ENCODE results near the gene GLP2R.
"Not testable (repeated sequence)": the region's sequence is repeated elsewhere in the genome, so short reads cannot be mapped to it uniquely, and the experiment has no call there.

GLP2R gene

DNA sequence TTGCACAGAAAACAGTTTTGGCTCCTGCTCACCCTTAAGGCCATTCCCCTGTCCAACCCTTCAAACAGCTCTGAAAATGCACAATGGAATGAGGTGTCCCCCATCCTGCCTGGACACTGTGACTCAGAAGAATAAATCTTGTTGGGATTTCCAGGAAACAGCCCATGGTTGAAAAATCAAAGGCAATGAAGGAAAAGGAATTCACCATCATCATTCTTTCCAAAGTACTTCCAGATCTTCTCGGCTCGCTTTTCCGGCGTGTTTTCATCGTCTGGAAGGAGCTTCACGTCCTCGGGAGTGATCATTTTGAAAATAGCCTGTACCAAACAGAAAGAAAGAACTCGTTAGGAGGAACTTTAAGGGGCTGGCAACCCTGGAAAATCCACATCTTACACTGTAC lies 75.1 kb downstream of the GLP2R start:
- no peak for DNase-seq

DNA sequence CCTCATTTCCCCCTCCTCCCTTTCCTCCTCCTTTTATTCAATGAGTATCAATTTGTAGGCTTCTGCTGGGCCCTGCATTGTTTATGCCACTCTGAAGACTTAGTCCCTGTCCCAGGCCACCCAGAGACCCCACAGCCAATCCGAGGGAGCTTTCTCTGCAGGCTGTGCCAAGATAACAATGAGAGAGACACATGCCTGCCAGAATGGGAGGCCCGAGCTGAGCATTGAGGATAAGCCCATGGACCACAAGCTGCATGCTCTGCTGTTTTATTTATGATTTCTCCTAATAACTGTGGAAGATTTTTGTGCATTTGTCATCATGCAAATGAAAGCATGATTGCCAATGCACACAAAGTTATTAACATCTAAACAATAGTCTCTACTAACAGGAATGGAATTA lies 76.4 kb downstream of the GLP2R start:
- no peak for DNase-seq

DNA sequence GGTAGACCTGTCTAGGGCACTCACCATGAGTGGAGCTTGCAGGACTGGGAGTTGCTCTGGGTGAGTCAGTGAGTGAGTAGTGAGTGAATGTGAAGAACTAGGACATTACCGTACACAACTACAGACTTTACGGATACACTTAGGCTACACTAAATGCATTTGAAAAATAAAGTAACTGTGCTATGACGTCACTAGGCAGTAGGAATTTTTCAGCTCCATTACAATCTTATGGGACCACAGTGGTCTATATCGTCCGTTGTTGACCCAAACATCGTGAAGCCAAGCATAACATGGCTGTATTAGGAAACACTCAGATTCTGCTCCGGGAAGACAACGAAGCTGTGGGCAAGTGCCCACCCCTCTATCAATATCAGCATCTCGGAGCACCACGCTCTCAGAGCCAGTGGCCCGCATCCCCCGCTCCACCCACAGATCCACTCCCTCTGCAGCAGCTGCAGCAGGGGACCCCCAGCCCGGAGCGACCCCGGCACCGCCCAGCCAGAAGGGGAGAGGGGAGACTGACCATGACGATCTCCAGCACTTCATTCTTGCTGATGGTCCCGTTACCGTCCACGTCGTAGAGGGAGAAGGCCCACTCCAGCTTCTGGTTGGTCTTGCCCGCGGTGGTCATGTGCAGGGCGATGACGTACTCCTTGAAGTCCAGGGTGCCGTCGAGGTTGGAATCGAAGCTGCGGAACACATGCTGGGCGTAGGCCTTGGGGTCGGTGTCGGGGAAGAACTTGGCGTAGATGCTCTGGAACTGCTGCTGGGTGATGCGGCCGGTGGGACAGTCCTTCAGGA lies 78.8 kb downstream of the GLP2R start:
- no peak for DNase-seq

DNA sequence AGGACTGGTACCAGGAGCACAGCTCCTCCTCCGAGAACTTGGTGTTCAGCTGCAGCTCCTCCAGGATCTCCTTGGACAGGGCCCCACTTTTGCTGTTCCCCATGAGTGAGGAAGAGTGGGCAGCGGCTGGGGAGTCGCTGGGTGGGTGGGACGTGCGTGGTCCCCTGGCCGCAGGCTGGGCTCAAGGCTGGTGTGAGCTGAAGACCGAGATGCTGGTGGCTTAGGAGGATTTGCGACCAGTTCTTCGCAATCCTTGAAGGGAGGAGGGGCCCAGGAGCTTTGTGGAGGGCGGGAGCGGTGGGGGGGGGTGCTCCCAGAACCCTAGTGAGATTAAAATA lies 79.3 kb downstream of the GLP2R start, which contains the start of gene RCVRN:
Gene RCVRN (minus strand): TSS at position 194 of the 338 bp plus-strand sequence. CDS start 91 bp downstream, at position 103.
- DNase-seq: no peak

DNA sequence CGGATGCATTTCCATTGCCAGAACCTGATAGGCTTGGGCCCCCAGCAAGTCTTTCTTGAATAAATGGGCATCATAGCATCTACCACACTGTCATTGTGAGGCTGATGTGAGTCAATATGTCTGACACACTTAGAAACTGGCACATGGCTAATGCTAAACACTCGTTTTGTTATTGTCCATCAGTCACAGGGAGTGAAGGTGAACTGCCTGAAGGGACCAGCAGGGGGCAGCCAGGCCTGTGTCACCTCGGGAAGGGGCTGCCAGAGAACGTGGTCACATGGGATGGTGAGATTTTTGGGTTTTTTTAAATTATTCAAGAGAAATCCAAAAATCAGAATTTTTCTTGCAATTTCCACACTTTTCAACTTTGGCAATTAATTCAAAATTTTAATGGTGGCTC lies 80.2 kb downstream of the GLP2R start:
- peak; percentile 41 for DNase-seq

DNA sequence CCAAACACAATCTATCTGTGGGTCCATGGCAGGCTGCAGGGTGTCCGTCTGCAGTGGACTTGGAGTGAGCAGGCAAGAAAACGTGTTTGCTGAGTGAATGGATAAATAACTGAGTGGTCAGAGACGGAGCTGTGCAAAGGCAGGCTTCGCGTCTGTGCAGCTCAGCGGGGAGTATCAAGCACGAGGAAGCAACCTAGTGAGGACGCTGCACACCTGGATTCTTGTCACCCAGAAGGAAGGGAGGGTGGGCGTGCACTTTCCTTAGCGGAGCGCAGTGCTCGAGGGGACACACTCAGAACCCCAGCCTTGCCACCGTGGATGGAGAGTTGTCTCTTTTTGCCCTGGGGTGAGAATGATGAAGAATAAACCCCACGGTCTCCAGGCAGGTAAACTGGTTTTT lies 80.9 kb downstream of the GLP2R start:
- DNase-seq: no peak

DNA sequence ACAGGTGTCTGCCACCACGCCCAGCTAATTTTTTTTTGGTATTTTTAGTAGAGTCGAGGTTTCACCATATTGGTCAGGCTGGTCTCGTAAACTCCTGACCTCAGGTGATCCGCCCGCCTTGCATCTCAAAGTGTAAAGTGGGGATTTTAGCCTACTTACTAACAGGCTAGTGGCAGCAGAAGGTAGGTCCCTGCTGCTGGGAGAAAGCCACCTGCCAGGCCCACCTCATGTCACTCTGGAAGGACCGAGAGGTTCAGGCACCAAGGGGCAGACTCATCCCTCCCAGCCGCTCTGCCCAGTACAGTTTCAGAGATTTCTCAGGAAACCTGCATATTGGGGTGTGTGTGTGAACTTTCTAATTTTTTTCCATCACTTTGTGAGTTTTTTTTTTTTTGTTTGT lies 81.4 kb downstream of the GLP2R start:
- no peak for DNase-seq

DNA sequence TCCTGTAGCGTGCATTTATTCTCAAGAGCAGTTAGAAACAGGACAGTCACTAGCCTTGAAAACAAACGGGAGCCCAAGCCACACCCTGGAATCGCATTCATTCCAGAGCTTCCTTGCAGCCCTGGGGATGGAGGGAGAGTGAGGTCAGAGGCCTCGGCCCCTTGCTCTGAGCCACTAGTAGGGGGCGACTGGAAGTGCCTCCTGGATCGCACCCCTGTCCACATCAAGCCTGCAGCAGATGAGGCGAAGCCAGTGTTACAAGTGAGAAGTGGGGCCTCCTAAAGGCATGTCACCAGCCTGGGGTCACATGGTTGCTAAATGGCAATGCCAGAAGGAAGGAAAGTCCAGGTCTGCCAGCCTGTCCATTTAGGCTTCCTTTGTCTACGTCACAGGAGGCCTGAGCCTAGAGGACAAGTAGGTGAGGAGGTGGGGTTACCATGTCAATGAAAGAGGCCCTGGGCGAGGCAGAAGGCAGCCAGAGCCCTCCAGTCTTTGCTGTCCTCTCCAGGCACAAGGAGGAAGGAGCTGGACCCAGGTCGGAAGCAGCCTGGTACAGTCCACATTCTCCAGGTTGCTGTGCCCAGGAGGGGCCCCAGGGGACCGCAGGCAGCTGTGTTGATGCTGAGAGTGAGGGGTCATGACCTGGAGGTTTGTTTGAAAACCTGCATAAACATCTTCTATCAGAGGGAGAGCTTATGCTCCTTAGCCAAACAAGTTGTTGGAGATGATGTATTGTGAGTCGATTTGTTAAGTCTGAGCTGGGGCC lies 82.3 kb downstream of the GLP2R start:
- DNase-seq: no peak

DNA sequence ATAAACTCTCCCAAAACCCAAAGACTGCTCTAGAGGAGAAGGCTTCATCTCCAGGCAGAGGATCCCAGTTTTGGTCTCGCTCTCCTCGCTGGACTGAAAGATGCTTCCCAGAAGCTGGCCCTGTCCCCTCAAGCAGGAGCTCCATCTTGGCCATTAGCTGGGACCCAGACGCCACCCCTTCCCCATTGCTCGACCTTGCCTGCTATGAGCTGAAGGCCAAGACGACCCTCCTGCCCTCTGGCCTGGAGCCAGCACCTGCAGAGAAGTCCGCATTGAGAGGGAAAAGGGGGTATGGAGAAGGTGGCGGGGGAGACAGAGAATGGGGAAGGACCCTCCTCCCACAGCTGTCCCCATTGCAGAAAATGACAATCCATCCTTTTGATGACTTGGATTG lies 82.9 kb downstream of the GLP2R start:
- DNase-seq: no peak

DNA sequence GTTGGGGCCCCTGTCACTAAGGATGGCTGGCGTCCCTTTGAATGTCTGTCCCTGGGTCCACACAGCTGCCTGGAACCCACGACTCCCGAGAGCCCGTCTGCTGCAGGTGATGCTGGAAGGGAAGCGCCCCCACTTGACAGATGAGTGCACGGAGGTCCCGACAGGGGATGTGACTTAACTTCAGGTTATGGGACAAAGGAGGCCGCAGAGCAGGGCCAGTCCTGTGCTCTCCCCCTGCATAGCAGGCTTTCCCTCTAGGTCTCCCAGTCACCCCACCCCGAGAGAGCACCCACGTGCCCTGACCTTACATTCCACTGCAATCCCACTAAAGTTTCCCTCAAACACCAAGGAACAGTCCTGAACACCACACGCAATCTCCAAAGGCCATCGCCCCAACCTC lies 85.4 kb downstream of the GLP2R start:
- no peak for DNase-seq

DNA sequence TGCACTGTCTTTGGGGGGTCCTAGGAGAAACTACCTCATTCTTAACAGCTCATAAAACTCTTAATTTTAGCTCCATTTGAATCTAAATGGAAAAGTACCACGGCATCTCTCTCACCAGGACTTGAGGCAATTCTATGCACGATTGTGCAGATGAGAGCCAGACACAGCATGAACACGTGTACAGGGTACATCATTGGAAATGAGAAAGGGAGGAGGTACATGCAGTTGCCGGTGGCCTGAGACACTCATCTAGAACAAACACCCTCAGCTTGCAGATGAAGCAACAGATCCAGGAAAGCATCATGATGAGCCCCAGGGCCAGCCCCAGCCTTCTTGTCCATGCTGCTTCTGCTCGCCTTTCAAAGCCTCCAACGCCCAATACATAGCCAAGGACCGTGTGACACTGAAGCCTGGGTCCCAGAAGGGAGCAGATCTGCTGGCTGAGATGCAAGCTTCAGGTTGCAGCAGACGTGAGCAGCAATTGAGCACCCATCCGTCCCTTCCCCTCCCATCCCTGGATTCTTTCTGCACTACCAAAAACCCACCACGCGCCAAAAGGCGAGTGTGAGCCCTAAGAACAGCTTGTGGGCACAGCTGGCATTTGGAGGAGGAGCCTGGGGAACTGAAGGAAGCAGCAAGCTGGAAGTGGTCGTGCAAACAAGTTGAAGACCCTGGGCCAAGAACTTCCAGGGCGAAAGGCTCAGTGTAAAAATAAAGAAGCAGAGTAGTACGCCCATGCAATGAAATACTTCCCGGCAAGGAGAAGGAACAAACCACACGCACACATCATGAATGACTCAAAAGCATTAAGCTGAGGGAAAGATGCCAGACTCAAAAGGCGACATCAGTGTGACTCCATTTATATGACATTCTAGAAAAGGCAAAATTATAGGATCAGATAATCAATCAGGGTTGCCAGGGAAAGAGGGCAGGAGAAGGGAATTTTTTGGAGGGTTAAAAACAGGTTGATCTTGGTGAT lies 86.7 kb downstream of the GLP2R start:
- DNase-seq: no peak

DNA sequence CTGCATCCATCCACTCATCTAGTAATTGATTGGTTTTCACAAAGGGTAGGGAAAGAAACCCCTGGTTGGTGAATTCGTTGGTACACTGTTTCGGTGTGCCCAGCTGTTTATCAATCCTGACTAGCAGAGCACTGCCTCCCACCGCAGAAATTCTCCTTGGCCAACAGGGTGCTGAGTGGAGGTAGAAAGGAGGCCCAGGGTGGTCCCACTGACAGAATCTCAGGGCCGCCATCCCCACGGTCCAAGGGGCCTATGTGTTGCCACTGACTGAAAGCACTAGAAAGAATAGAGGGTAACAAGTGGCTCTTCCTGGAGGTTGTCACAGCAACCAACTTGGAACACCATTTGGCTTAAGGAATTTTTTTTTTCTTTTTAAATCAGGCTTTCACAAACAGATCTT lies 87.8 kb downstream of the GLP2R start:
- DNase-seq: no peak

DNA sequence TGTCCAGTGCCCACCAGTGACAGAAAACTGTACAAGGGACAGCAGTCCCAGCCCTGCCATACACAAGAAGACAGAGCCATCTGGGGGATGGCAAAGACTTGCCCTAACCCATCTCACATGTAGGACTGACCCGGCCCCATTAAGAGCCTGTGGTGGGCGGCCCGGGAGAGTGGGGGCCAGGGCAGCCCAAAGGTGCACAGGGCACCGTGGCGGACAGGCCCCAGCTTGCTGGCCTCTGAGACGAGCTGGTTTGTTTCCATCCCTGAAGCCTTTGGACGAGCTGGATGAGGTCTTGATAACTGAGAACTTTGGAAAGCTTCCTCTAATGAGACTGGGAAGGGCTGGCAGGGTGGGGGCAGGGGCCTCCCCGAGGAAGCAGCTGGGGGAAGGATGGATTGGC lies 90.4 kb downstream of the GLP2R start:
- DNase-seq: no peak

DNA sequence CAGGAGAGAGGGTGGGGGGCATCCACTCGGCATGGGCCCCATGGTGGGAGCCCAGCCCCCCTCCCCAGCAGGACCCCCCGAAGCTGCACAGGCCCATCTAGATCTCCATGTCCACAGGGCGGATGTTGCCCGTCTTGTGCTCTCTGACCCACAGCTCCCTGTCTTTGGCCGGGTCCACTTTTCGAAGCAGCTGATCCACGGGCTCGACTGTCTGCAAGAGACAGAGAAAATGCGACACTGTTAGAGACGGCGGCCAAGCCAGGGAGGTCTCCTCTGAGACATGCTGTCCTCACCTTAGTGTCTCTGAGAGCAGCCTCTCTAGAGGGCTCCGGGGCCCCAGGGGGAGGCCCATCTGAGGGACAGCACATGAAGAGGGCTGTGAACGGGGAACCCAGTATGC lies 91.4 kb downstream of the GLP2R start:
- no peak for DNase-seq

DNA sequence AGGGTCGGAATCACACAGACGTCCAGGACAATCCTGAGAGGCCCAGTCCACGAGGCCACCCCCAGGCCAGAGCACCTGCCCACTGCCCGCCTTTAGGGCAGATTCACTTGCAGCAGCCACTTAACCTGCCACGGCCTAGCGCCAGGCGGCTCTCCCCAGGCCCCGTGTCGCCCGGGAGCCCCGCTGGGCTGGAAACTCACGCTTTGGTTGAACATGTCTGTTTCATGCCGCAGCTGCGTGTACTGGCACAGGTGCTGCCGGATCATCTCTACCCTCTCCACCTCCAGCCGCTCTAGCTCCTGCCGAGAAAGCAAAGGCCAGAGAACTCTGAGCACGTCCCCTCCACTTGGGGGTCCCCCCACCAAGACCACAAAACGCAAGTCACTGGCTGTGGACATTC lies 92.1 kb downstream of the GLP2R start:
- no peak for DNase-seq

DNA sequence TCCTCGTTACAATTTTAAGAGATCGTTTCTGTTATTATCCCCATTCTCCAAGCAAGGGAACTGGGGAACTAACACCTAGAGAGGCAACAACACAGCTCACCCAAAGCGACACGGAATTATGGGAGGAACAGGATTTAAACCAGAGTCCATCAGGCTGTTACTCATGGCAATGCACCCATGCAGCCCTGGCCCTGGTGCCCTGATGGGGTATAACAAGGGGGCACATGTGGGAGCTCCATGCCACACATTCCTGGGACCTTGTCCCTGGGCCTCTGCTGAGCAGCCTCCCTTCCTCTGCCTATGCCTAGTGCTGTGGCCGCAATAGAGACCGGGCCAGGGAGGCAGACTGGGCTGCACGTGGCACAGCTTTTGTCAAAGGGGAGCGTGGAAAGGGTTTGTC lies 92.6 kb downstream of the GLP2R start:
- DNase-seq: no peak

DNA sequence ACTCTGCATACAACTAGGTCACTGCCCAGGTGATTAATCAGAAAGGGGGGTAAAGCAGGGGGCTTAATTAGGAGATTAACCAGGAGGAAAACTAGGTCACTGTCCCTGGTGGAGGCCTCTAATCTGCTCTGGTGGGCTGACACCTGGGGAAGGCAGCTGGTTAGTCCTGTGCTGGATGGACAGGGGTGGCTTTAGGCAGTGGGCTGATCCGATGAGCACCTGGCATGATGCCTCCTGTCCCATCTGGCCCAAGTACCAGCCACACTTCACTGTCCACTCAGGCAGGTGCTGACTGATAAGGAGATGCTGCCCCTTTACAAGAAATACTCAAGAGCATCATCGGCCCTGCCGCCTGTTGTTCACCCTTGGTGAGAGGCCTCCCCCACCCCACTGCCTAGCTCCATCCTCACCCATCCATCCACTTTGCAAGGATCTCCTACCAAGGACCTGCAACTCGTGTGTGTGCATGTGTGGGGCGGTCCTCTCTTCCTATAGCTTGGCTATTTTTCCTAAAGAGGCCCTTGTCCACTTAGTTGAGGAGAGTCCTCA lies 93.2 kb downstream of the GLP2R start:
- DNase-seq: no peak

DNA sequence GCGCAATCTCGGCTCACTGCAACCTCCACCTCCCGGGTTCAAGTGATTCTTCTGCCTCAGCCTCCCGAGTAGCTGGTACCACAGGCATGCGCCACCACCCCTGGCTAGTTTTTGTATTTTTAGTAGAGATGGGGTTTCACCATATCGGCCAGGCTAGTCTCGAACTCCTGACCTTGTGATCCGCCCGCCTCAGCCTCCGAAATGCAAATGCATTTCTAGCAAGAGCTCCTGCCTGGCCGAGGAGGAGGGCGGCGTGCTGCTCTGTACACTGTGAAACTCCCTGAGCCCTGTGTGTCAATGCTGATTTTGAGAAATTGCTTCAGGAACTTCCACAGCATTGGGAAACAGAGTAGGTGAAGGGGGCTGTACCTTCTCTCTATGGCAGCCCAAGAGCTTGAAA lies 95.5 kb downstream of the GLP2R start:
- DNase-seq: not testable (repeated sequence)

DNA sequence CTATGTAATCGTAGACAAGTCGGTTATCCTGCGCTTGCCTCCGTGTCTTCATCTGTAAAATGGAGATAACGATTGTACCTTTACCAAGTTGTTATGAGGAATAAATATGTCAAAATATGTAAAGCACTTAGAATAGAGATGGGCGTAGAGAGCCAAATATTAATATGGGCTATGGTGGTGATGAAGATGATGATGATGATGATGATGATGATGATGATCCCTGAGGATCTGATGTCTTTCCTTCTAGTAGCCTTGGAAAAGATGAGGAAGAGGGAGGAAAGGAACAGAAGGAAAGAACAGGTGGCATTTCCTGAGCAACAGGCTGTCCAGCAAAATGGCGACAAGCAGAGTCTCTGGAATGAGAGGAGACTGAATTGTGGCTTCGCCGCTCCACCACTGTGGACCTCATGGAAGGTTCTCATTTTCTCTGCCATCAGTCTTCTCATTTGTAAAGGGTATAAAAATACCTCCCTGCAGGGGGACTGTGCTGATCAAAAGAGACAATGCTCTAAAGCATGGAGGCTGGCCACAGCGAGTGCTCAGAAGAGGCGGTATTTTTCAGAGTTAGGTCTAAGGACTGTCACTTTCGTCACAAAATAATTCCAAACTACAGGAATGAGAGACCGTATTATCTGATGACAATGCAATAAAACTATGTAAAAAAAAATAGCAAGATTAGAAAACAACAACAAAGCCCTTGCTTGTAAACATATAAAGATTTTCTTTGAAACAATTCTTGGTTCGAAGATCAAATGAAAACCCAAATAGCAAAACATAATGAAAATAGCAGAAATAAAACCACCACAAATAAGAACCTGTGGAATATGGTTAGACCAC lies 96.5 kb downstream of the GLP2R start:
- no peak for DNase-seq

DNA sequence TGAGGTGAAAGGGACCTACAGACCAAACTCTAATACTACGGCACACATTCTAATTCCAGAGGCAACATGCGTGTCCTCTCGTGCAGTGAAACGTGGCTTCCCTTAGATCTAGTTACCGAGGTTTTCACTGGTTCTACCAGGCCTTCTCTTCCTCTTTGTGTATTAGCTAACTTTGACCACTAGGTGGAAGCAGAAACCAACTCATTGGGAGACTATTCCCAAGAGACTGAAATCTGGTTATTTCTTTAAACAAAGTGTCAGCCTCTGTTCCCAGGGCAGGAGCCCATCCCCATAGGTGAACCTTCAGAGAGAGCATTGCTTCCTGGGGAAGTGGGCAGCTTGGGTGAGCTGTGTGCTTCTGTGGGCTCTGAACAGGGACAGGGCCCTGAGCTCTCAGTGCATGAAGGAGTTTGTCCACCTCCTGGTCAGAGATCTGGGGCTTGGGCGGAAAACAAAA lies 99.0 kb downstream of the GLP2R start:
- peak; percentile 72 for DNase-seq

DNA sequence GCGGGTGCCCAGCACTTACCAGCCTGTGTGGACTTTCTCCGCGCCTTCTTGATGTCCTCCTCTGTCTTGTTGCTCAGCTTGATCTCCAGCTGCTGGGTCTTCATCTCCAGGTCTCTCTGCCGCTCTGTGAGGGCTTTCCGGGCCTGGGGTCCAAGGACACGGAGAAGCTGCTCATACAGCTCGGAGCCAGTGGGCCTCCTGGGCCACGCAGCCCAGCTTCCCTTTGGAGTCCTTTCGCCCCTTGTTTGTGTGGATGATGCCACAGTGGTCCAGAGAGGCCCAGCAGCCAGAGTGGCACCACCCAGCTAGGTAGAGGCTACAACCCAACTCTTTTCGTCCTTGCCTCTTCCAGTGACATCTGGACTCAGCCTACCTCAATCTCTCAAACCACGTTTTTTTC lies 99.7 kb downstream of the GLP2R start:
- DNase-seq: no peak
